K562 (cell line): ENCODE results near the gene NXT1. TPM values are rescaled to one million over a fixed set of nuclear protein-coding genes. Genes with fewer than 3 reads are reported as not detected.

Source experiments
- CBX2 ChIP-seq: fragments of 200-600 bp; sonication (generic); IDR thresholded peaks from one replicate; pipeline ENCODE4 v1.6.1; 2012; ENCODE audit warnings: mild to moderate bottlenecking, low read length, inconsistent platforms; ENCODE audit not compliant: insufficient read depth, poor library complexity, severe bottlenecking
- DPF2 ChIP-seq: fragments of 450-650 bp; IDR thresholded peaks from 2 replicates; pipeline ENCODE4 v1.6.1; 2016
- ELF1 ChIP-seq: fragments of 200-800 bp; sonication (Bioruptor generic); IDR thresholded peaks from 2 replicates; pipeline ENCODE4 v1.6.1; 2016; ENCODE audit warnings: missing genetic modification characterization, missing compliant biosample characterization
- ETV6 ChIP-seq, 3 experiments: fragments of 150-350 bp in 1 of 3; sonication (generic) in 1 of 3; formaldehyde crosslinking in 1 of 3; IDR thresholded peaks; 2 replicates each; pipeline versions ENCODE4 v1.6.1 to v1.8.0; 2014 to 2022; ENCODE audit warnings: borderline replicate concordance in 2 of 3, low read depth in 2 of 3, antibody characterized with exemption in 1 of 3, low read length in 1 of 3, mild to moderate bottlenecking in 1 of 3, missing genetic modification reagents in 1 of 3
- NKRF ChIP-seq: fragments of 450-650 bp; IDR thresholded peaks from 2 replicates; pipeline ENCODE4 v1.6.1; 2016; ENCODE audit warnings: borderline replicate concordance
- RREB1 ChIP-seq: fragments of 250-450 bp; sonication (Bioruptor Pico); IDR thresholded peaks from 2 replicates; pipeline ENCODE4 v1.4.0; 2020
- TAL1 ChIP-seq: fragments of 450-650 bp; IDR thresholded peaks from 2 replicates; pipeline ENCODE4 v1.6.1; 2016; ENCODE audit warnings: mild to moderate bottlenecking
- U2AF1 ChIP-seq: fragments of 200-400 bp; formaldehyde crosslinking; optimal IDR thresholded peaks from 2 replicates; pipeline ENCODE3; 2017; ENCODE audit warnings: mild to moderate bottlenecking, low read depth, low read length, moderate library complexity
- ZBTB12 ChIP-seq: fragments of 250-450 bp; sonication (Bioruptor Pico); IDR thresholded peaks from 2 replicates; pipeline ENCODE4 v1.4.0; 2020
- ZC3H11A ChIP-seq: IDR thresholded peaks from 2 replicates; pipeline ENCODE4 v1.6.1; 2012; ENCODE audit warnings: low read depth, low read length, improper control_type of control experiment
- ZNF586 ChIP-seq: fragments of 450-650 bp; formaldehyde crosslinking; conservative IDR thresholded peaks from 2 replicates; pipeline ENCODE4 v1.4.0; 2020; ENCODE audit warnings: mild to moderate bottlenecking, moderate library complexity
- polyA plus RNA-seq, 8 experiments: library from polyadenylated mRNA; depleted of rRNA in 4 of 8; stranded (reverse) in 5 of 8; unstranded in 3 of 8; fragments of >200 nt; fragmentation: Nextera tagmentation in 2 of 8; fragmentation: Illumina TruSeq in 1 of 8; extraction: Ambion mirVana in 2 of 8; extraction: Trizol in 1 of 8; gene quantifications; 2 replicates each; pipeline versions ENCODE4 v1.2.1 to v1.2.3, GENCODE V29; 2011 to 2014; ENCODE audit warnings: inconsistent platforms in 1 of 8, missing spikeins in 1 of 8
- total RNA-seq, 7 experiments: library from RNA; depleted of rRNA in 6 of 7; stranded (reverse); fragments of >200 nt in 6 of 7; fragmentation: Illumina TruSeq in 2 of 7; extraction: Trizol in 2 of 7; gene quantifications; 2 replicates each; pipeline versions ENCODE4 v1.2.1 to v1.2.3, GENCODE V29; 2011 to 2021; ENCODE audit warnings: low replicate concordance in 1 of 7
- TF ChIP-seq, protein P1 (sequence below): fragments of 250-450 bp; sonication (Bioruptor Pico); IDR thresholded peaks from 2 replicates; pipeline ENCODE4 v1.5.0; 2021; ENCODE audit warnings: mild to moderate bottlenecking, borderline replicate concordance

The NXT1 gene
- total and polyA plus RNA-seq, 9 of the 15 experiments (the other 6 are each of a cell fraction or from before 2014, with no cell fraction given), result 7.7 to 50.9 (median 35.6) TPM

DNA sequence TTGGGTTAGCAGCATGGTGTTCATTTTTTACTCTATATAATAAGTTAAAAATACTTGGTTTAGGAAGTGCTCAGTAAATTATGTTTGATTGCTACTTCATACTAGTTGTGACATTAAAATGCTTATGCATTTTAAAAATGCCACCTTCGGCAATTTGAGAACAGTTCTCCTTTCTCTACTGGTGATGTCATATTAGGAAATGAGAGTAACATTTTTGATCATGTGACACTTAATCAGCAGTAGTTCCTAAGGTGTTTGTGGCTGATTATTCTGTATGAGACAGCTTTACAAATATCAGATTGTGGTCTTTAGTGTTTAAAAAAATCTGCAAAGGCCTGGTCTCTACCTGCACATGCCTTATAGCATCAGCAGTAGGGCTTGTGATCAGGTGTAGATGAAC, 15.8 kb downstream of the NXT1 start (continued):
- no peak for TF ChIP-seq RREB1 (CRISPR knock-in tag)
- TF ChIP-seq DPF2, result peak; percentile 35; the same call in 1 of the 2 replicates
- TF ChIP-seq ZC3H11A, result no peak
- TF ChIP-seq ELF1 (tag), result peak; percentile 36; the same call in 1 of the 2 replicates
- TF ChIP-seq ZBTB12, result no peak
- TF ChIP-seq, protein P1, sequence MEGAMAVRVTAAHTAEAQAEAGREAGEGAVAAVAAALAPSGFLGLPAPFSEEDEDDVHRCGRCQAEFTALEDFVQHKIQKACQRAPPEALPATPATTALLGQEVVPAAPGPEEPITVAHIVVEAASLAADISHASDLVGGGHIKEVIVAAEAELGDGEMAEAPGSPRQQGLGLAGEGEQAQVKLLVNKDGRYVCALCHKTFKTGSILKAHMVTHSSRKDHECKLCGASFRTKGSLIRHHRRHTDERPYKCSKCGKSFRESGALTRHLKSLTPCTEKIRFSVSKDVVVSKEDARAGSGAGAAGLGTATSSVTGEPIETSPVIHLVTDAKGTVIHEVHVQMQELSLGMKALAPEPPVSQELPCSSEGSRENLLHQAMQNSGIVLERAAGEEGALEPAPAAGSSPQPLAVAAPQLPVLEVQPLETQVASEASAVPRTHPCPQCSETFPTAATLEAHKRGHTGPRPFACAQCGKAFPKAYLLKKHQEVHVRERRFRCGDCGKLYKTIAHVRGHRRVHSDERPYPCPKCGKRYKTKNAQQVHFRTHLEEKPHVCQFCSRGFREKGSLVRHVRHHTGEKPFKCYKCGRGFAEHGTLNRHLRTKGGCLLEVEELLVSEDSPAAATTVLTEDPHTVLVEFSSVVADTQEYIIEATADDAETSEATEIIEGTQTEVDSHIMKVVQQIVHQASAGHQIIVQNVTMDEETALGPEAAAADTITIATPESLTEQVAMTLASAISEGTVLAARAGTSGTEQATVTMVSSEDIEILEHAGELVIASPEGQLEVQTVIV, result no peak
- TF ChIP-seq CBX2, result no peak
- no peak for TF ChIP-seq ETV6 (IDR thresholded peaks at IDR 0.05; ENCODE audit: borderline replicate concordance in 1 of 2, low read depth in 2 of 2, low read length in 1 of 2)
- TF ChIP-seq ETV6 (CRISPR knock-in tag; IDR thresholded peaks at IDR 0.05; ENCODE audit: borderline replicate concordance), result no peak
- TF ChIP-seq ZNF586 (CRISPR knock-in tag), result no peak
- TF ChIP-seq U2AF1, result no peak
- TF ChIP-seq NKRF, result no peak
- peak; percentile 69 for TF ChIP-seq TAL1
